SK-N-MC (cell line): ENCODE results near the gene CLTB.

ENCODE experiments used
- EZH2 ChIP-seq: fragments of 200-600 bp; sonication (generic); IDR thresholded peaks from one replicate; pipeline ENCODE4 v1.6.1; 2017; ENCODE audit warnings: antibody characterized with exemption
- POLR2AphosphoS5 ChIP-seq: IDR thresholded peaks from 2 replicates; pipeline ENCODE4 v1.6.1; 2012; ENCODE audit warnings: mild to moderate bottlenecking, low read depth, low read length, borderline replicate concordance

- TF ChIP-seq POLR2AphosphoS5 (no peak), EZH2 (no peak)
These were observed at the start of gene CLTB for GRCh38 chr5:176415952-176416924.
